Measurements from ENCODE around the gene FIZ1. TPM values are rescaled to one million over a fixed set of nuclear protein-coding genes. Genes with fewer than 3 reads are reported as not detected.

Gene FIZ1
- total RNA-seq, 1 donor from 2014 or later, result 3.3 TPM

- FAIRE-seq, result no peak
- DNase-seq (ENCODE audit: low spot score in 2 of 2), result no peak
Measured at GRCh38 chr19:55546822-55547614, 52.3 kb downstream of the FIZ1 start.

GRCh38 chr19:55546011-55546410 lies 53.3 kb downstream of the FIZ1 start:
- DNase-seq (ENCODE audit: low spot score in 2 of 2) (no peak), FAIRE-seq (no peak)

- FAIRE-seq (no peak), DNase-seq (ENCODE audit: low spot score in 2 of 2) (no peak)
Measured at GRCh38 chr19:55545443-55545842, 53.9 kb downstream of the FIZ1 start, which contains the start of gene SBK3. TSS of gene SBK3 (minus strand) at chr19:55545543. CDS start at chr19:55545543, 0 bp downstream.

- FAIRE-seq (no peak), DNase-seq (ENCODE audit: low spot score in 2 of 2) (no peak)
Measured at GRCh38 chr19:55544776-55545439, 54.4 kb downstream of the FIZ1 start.

GRCh38 chr19:55544014-55544413 lies 55.3 kb downstream of the FIZ1 start:
- DNase-seq (ENCODE audit: low spot score in 2 of 2), result no peak
- FAIRE-seq, result no peak

- no peak for FAIRE-seq
- no peak for DNase-seq (ENCODE audit: low spot score in 2 of 2)
Measured at GRCh38 chr19:55543567-55543966, 55.8 kb downstream of the FIZ1 start.

GRCh38 chr19:55542292-55542855 lies 56.9 kb downstream of the FIZ1 start:
- no peak for DNase-seq (ENCODE audit: low spot score in 2 of 2)
- no peak for FAIRE-seq

Other genes starting within 250 kb of the FIZ1 start
- gene COX6B2, start 244.8 kb downstream of the FIZ1 start, total RNA-seq, result under 0.01 TPM
- not detected for gene GARIN5B, start 236.3 kb downstream of the FIZ1 start, total RNA-seq
- 0.41 TPM for gene IL11, start 229.1 kb downstream of the FIZ1 start, total RNA-seq
- gene TMEM190, start 222.7 kb downstream of the FIZ1 start, total RNA-seq, result not detected
- 0.41 TPM for gene TMEM238, start 215.2 kb downstream of the FIZ1 start, total RNA-seq
- gene RPL28, start 213.6 kb downstream of the FIZ1 start, total RNA-seq, result 112 TPM
- gene UBE2S, start 191.7 kb downstream of the FIZ1 start, total RNA-seq, result 28.9 TPM
- gene SHISA7, start 156.2 kb downstream of the FIZ1 start, total RNA-seq, result 4.5 TPM
- 12.2 TPM for gene ISOC2, start 137.9 kb downstream of the FIZ1 start, total RNA-seq
- gene C19orf85, start 134.8 kb downstream of the FIZ1 start, total RNA-seq, result not detected
- gene ZNF628, start 122.9 kb downstream of the FIZ1 start, total RNA-seq, result 0.41 TPM
- 18.8 TPM for gene NAT14, start 114.3 kb downstream of the FIZ1 start, total RNA-seq
- under 0.01 TPM for gene SSC5D, start 111.1 kb downstream of the FIZ1 start, total RNA-seq
- 0.41 TPM for gene SBK2, start 62.4 kb downstream of the FIZ1 start, total RNA-seq
- not detected for gene SBK3, start 54.0 kb downstream of the FIZ1 start, total RNA-seq
- gene ZNF579, start 18.7 kb downstream of the FIZ1 start, total RNA-seq, result 3.7 TPM
- gene ZNF524, start 771 bp upstream of the FIZ1 start, total RNA-seq, result 2.9 TPM
- 1.2 TPM for gene ZNF865, start 6.1 kb upstream of the FIZ1 start, total RNA-seq
- 4.5 TPM for gene ZNF784, start 25.0 kb upstream of the FIZ1 start, total RNA-seq
- 2.4 TPM for gene ZNF580, start 41.5 kb upstream of the FIZ1 start, total RNA-seq
- 6.5 TPM for gene ZNF581, start 44.1 kb upstream of the FIZ1 start, total RNA-seq
- 9.4 TPM for gene CCDC106, start 48.7 kb upstream of the FIZ1 start, total RNA-seq
- 70.1 TPM for gene U2AF2, start 55.5 kb upstream of the FIZ1 start, total RNA-seq
- 16.7 TPM for gene EPN1, start 75.7 kb upstream of the FIZ1 start, total RNA-seq
- not detected for gene NLRP9, start 138.9 kb upstream of the FIZ1 start, total RNA-seq
- gene RFPL4A, start 159.6 kb upstream of the FIZ1 start, total RNA-seq, result not detected
- not detected for gene RFPL4AL1, start 169.6 kb upstream of the FIZ1 start, total RNA-seq
- gene NLRP11, start 232.5 kb upstream of the FIZ1 start, total RNA-seq, result not detected
- not detected for gene NLRP4, start 237.0 kb upstream of the FIZ1 start, total RNA-seq